Gastrocnemius medialis (tissue), 4 donors: Measurements from ENCODE around the gene MTFMT. TPM values are rescaled to one million over a fixed set of nuclear protein-coding genes. Genes with fewer than 3 reads are reported as not detected.

Source experiments
- ATAC-seq, 2 donors: fragments of 150-250 bp; one replicate each; pipeline ENCODE4 v1.9.1; 2016
- DNase-seq, 2 donors: peaks; one replicate each; pipeline ENCODE4 v3.0.0-alpha.2; 2019
- H3K27ac ChIP-seq, 4 donors: fragments of 200-600 bp; sonication (generic); 1 replicate in 1 of 4; 2 replicates in 3 of 4; pipeline ENCODE4 v1.5.1; 2016 to 2018; ENCODE audit warnings: mild to moderate bottlenecking in 2 of 4, moderate library complexity in 1 of 4
- H3K27me3 ChIP-seq, 3 donors: fragments of 200-600 bp; sonication (generic) in 2 of 3; 1 replicate in 1 of 3; 2 replicates in 2 of 3; pipeline versions ENCODE4 v1.5.1 to v1.6.0; 2016 to 2019; ENCODE audit warnings: mild to moderate bottlenecking in 1 of 3, moderate library complexity in 1 of 3
- H3K36me3 ChIP-seq, 2 donors: fragments of 200-600 bp; sonication (generic) in 1 of 2; one replicate each; pipeline ENCODE4 v1.5.1; 2017 to 2018
- H3K4me1 ChIP-seq, 2 donors: fragments of 200-600 bp; sonication (generic) in 1 of 2; one replicate each; pipeline ENCODE4 v1.5.1; 2016 to 2017; ENCODE audit warnings: mild to moderate bottlenecking in 2 of 2
- H3K4me3 ChIP-seq, 4 donors: fragments of 200-600 bp; sonication (generic) in 3 of 4; 1 replicate in 1 of 4; 2 replicates in 3 of 4; pipeline ENCODE4 v1.5.1; 2016 to 2019; ENCODE audit warnings: mild to moderate bottlenecking in 2 of 4
- H3K9me3 ChIP-seq, 3 donors: fragments of 200-600 bp; sonication (generic) in 2 of 3; 1 replicate in 1 of 3; 2 replicates in 2 of 3; pipeline ENCODE4 v1.5.1; 2016 to 2019
- POLR2A ChIP-seq, 2 donors: fragments of 450-650 bp; IDR thresholded peaks; one replicate each; pipeline ENCODE4 v1.6.1; 2017; ENCODE audit warnings: antibody characterized with exemption in 2 of 2, mild to moderate bottlenecking in 2 of 2, moderate library complexity in 2 of 2
- in situ Hi-C, 4 donors: fragments of 200-750 bp; cut with MboI; loops; one replicate each; pipeline versions ENCODE4 v1.15.0 to v1.8.0; 2017; ENCODE audit warnings: low sequenced_read_pairs in 4 of 4
- intact Hi-C: fragments of 100-400 bp; cut with DNase I; formaldehyde crosslinking; loops from one replicate; pipeline ENCODE4 v1.15.1; 2023; ENCODE audit warnings: low total_unique reads
- total RNA-seq, 4 donors: library from RNA; depleted of rRNA; stranded (reverse); fragments of >200 nt; gene quantifications; one replicate each; pipeline versions ENCODE4 v1.1.0 to v1.2.3, GENCODE V29; 2016
- TF ChIP-seq, protein P1 (sequence below), 5 experiments: fragments of 450-650 bp in 3 of 5; fragments of 200-600 bp in 2 of 5; sonication (generic) in 2 of 5; IDR thresholded peaks in 4 of 5; conservative IDR thresholded peaks in 1 of 5; 1 replicate in 4 of 5; 2 replicates in 1 of 5; pipeline ENCODE4 v1.5.1; 2016 to 2019; ENCODE audit warnings: antibody characterized with exemption in 5 of 5, mild to moderate bottlenecking in 3 of 5, moderate library complexity in 3 of 5

The MTFMT gene
- total RNA-seq, 4 donors from 2014 or later: 17.3 to 34.0 (median 27.9) TPM

DNA sequence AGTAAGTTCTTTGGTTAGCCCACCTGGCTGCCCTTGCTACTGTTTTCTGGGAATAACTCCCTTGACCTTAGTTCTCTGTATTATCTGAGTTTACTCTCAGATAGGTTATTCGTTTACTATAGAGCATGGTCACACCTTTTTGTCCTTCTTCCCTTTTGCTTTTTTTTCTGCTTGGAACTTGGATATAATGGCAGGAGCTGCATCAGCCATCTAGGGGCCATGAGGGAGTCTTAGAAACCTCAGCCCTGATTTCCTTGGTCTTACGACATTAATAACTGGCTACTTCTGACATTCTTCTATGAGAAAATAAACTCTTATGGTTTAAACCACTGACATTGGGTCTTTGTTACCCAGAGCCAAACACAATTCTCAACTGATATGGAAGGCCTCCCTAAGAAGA, 12.3 kb upstream of the MTFMT start:
- Histone ChIP-seq H3K4me1 (peaks cover 9 to 14% of the 10 kb centered on the region in 2 donors), H3K9me3 (no peaks in the 10 kb centered on the region), H3K36me3 (no peaks in the 10 kb centered on the region), H3K4me3 (no peak overlapping the region), H3K27me3 (no peaks in the 10 kb centered on the region), H3K27ac (no peak overlapping the region)
- in situ Hi-C loops (loop anchor here (25.0 kb wide), 2 partner anchors 221 to 246 kb away; partner anchors contain the start of genes PARP16 (in 3 of the 4) and RNU5A-1 (in 3 of the 4)), intact Hi-C loops (no loop called here)
- ATAC-seq: no peak
- TF ChIP-seq, protein P1, sequence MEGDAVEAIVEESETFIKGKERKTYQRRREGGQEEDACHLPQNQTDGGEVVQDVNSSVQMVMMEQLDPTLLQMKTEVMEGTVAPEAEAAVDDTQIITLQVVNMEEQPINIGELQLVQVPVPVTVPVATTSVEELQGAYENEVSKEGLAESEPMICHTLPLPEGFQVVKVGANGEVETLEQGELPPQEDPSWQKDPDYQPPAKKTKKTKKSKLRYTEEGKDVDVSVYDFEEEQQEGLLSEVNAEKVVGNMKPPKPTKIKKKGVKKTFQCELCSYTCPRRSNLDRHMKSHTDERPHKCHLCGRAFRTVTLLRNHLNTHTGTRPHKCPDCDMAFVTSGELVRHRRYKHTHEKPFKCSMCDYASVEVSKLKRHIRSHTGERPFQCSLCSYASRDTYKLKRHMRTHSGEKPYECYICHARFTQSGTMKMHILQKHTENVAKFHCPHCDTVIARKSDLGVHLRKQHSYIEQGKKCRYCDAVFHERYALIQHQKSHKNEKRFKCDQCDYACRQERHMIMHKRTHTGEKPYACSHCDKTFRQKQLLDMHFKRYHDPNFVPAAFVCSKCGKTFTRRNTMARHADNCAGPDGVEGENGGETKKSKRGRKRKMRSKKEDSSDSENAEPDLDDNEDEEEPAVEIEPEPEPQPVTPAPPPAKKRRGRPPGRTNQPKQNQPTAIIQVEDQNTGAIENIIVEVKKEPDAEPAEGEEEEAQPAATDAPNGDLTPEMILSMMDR (IDR thresholded peaks at IDR 0.05 in 4 of 5, conservative IDR thresholded peaks at IDR 0.05 in 1 of 5): no peak
- no peak for TF ChIP-seq POLR2A (IDR thresholded peaks at IDR 0.05)
- DNase-seq: no peak

DNA sequence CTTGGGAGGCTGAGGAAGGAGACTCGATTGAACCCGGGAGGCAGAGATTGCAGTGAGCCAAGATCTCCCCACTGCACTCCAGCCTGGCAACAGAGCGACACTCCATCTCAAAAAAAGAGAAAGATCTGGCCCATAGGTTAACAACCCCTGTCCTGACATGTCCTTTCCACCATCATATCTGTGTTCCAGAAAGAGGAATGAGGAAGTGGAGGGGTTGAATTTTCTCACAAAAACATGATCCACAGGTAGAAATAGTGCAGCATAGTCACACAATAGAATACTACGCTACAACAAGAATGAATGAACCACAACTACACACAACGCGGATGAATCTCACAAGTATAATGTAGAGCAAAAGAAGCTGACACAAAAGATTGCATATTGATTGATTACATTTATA, 11.0 kb upstream of the MTFMT start:
- H3K4me1 ChIP-seq: peaks cover 9 to 13% of the 10 kb centered on the region in 2 donors
- H3K9me3 ChIP-seq: no peaks in the 10 kb centered on the region
- no peaks in the 10 kb centered on the region for H3K27me3 ChIP-seq
- in situ Hi-C loops: loop anchor here (25.0 kb wide), 2 partner anchors 222 to 247 kb away; partner anchors contain the start of genes PARP16 (in 3 of the 4) and RNU5A-1 (in 3 of the 4)
- H3K4me3 ChIP-seq: no peak overlapping the region
- no peak for TF ChIP-seq POLR2A (IDR thresholded peaks at IDR 0.05)
- TF ChIP-seq, protein P1 (IDR thresholded peaks at IDR 0.05 in 4 of 5, conservative IDR thresholded peaks at IDR 0.05 in 1 of 5): no peak
- no peak overlapping the region for H3K27ac ChIP-seq
- intact Hi-C loops: no loop called here
- DNase-seq: no peak
- H3K36me3 ChIP-seq: no peaks in the 10 kb centered on the region
- no peak for ATAC-seq

DNA sequence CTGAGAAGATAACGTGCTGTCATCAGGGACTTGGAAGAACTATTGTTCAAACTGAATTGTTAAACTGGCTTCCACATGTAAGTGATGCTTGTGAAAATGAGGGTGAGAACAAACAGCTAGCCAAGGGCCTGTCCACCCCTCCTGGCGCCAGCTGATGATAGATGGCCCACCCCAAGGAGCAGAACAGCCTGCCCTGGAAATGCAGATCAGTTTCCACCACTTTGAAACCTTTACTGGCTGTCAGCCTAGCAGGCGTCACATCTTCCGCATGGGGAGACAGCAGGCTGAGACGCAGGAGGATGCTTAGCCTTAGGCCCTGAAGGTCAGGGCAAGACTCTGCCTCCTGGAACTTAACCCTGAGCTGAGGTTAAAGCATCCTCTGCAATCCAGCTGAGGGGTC, 9.4 kb upstream of the MTFMT start:
- no peak for DNase-seq
- no peak for ATAC-seq
- H3K4me1 ChIP-seq: peaks cover 0 to 5% of the 10 kb centered on the region in 2 donors
- no peak overlapping the region for H3K4me3 ChIP-seq
- H3K36me3 ChIP-seq: no peaks in the 10 kb centered on the region
- no peaks in the 10 kb centered on the region for H3K27me3 ChIP-seq
- H3K9me3 ChIP-seq: no peaks in the 10 kb centered on the region
- no peak overlapping the region for H3K27ac ChIP-seq
- in situ Hi-C loops: loop anchor here (10.0 to 25.0 kb wide), 4 partner anchors 46 to 248 kb away; partner anchors contain the start of genes PARP16 (in 3 of the 4) and RNU5A-1 (in 3 of the 4)
- intact Hi-C loops: no loop called here
- TF ChIP-seq, protein P1 (IDR thresholded peaks at IDR 0.05 in 4 of 5, conservative IDR thresholded peaks at IDR 0.05 in 1 of 5): no peak
- TF ChIP-seq POLR2A (IDR thresholded peaks at IDR 0.05): no peak

DNA sequence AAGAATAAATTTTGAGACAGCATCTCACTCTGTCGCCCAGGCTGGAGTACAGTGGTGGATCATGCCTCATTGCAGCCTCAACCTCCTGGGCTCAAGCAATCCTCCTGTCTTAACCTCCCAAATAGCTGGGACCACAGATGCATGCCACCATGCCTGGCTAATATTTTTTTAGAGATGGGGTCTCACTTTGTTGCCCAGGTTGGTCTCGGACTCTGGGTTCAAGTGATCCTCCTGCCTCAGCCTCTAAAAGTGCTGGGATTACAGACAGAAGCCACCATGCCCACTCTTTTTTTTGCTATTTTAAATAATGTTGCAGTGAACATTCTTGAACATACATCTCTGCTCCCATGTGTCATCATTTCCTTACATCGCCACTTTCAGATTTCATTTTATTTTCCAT, 9.0 kb upstream of the MTFMT start:
- no peak overlapping the region for H3K4me3 ChIP-seq
- intact Hi-C loops (no loop called here), in situ Hi-C loops (loop anchor here (10.0 to 25.0 kb wide), 4 partner anchors 46 to 249 kb away; partner anchors contain the start of genes PARP16 (in 3 of the 4) and RNU5A-1 (in 3 of the 4))
- DNase-seq: no peak
- H3K27me3 ChIP-seq: no peaks in the 10 kb centered on the region
- no peak for ATAC-seq
- H3K9me3 ChIP-seq: no peaks in the 10 kb centered on the region
- no peak overlapping the region for H3K27ac ChIP-seq
- no peaks in the 10 kb centered on the region for H3K36me3 ChIP-seq
- H3K4me1 ChIP-seq: peaks cover 0 to 6% of the 10 kb centered on the region in 2 donors
- TF ChIP-seq, protein P1 (IDR thresholded peaks at IDR 0.05 in 4 of 5, conservative IDR thresholded peaks at IDR 0.05 in 1 of 5): no peak
- no peak for TF ChIP-seq POLR2A (IDR thresholded peaks at IDR 0.05)
